HG03196 (cell line): ENCODE data around the gene EVC2.

Experiments
- ATAC-seq: cut with Tn5 transposase; IDR thresholded peaks from one replicate; pipeline ENCODE4 v1.9.1; 2021; ENCODE audit not compliant: unreplicated experiment

Gene EVC2

DNA sequence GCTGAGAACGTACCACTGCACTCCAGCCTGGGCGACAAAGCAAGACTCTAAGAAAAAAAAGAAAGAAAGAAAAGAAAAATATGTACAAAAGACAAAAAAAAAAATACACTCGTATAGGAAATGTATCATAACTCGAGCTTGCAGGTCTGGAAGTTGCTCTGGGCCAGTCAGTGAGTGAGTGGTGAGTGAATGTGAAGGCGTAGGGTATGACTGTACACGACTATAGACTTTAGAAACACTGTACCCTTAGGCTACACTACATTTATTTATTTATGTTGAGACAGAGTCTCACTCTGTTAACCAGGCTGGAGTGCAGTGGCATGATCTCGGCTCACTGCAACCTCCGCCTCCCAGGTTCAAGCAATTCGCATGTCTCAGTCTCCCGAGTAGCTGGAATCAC lies 29.4 kb downstream of the EVC2 start:
- ATAC-seq = no peak

DNA sequence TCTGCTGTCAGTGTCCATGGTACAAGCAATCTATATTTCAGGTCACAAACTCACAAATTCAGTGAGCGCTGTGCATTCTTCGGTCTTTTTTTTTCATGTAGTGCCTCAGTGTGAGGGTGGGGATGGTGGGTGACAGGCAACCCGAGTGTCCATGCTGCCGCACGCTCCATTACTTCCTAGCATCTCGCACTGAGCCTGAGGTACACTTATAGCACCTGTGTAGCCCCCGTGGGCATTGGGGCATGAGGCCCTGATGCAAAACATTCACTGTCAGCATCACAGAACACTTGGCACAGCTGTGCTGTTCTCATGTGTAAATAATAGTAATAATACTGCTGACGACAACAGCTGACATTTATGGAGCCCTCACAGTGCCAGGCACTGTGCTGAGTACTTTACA lies 31.6 kb downstream of the EVC2 start:
- ATAC-seq = no peak

DNA sequence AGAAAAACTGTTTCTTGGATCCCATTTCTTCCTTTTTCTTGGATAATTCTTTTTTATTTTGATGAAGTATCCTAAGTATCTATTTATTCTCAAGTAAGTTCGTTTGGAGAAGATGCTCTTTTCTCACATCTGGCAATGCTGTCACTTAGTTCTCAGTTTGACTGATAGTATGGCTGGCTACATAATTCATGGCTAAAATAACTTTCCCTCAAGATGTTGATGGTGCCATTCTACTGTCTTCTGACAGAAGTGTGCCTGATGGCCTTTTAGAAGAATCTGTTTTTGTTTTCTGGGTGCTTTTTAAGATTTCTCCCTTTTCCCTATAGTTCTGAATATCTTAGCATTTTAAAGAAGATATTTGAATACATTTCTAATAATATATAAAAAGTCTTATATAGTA lies 41.6 kb downstream of the EVC2 start:
- no peak for ATAC-seq

DNA sequence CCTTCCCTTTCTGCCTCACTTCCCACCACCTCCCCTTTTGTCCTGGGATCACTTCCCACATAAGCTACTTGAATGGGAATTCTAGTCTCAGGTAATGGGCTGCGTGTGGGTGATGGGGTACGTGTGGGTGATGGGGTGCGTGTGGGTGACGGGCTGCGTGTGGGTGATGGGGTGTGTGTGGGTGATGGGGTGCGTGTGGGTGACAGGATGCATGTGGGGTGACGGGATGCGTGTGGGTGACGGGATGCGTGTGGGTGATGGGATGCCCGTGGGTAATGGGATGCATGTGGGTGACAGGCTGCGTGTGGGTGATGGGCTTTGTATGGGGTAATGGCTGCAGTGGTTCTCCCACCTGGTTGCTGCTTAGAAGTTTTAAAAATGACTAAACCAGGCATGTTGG lies 43.6 kb downstream of the EVC2 start:
- ATAC-seq = no peak

DNA sequence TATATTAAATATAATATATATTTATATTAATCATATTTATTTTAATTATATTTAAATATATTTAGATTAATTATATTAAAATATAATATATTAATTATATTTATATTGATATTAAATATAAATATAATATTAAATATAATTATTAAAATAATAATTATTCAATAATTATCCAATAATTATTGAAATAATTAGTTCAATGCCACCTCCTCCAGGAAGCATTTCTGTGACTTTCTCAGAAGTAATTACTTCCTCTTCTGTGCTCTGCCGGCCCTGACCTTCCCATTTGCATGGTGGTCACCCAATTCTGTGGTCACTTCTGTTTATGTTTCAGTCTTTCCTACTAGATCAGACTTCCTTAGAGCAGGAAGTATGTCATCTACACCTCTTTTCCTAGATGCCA lies 45.8 kb downstream of the EVC2 start:
- no peak for ATAC-seq

DNA sequence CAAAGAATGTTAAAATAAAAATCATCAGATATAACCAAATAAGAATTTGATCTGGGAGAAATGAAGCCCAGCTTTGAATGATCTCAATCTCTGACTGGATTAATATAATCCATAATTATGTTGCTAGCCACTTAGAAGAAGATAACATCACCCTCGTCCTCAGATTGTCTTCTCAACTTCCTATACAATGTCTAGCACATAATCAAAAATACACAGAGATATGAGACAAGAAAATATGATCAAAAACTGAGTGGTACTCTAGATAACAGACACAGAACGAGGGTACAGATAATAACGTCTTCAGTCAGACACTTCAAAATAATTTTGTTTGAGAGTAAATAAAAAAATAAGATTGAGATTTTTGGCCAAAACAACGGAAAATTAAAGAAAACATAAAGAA lies 47.1 kb downstream of the EVC2 start:
- no peak for ATAC-seq

DNA sequence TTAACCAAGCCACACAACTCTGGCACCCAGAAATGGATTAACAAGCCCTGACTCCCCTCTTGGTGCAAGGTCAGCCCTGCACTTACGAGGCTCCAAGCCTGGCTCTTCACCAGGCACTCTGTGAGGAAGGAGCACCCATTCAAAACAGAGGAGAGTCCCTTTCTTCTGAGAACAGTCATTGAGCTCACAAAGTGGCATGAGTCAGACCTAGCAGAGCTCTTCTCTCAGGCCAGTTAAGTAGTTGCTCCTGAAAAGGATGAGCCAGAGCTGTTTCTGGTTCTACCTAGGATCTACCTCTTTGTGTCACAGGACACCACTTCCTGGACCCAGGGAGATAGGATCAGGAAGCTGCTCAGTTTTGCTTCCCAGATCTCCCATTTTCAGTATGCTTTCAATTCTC lies 48.2 kb downstream of the EVC2 start:
- no peak for ATAC-seq

DNA sequence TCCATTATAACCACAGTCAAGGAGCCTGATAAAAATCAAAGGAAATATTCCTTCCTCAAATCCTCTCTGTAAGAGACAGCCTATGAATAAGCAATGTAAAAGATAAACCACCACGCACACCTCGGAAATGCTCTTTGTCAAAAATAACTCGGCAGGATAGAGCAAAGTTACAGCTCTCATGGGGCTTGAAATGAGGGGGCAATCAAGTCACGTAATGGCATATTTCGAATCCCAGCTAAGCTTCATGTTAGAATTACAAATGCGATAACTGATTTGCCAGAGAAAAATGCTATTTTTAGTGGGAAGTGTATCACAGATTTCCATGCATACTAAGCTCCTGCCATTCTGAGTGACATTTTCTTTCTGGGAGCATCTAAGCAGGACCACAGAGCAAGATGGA lies 49.4 kb downstream of the EVC2 start:
- ATAC-seq = no peak

DNA sequence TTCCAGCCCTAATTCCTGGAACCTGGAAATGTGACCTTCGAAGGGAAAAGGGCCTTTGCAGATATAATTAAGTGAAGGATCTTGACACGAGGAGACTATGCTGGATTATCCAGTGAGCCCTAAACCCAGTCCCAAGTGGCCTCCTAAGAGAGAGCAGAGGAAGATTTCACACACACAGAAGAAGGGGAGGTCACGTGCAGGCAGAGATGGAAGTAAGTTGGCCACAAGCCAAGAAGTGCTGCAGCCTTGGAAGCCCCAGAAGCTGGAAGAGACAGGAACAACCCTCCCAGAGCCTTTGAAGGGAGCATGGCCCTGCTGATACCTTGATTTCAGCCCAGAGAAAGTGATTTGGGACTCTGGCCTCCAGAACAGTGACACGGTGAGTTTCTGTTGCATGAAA lies 51.9 kb downstream of the EVC2 start:
- no peak for ATAC-seq

DNA sequence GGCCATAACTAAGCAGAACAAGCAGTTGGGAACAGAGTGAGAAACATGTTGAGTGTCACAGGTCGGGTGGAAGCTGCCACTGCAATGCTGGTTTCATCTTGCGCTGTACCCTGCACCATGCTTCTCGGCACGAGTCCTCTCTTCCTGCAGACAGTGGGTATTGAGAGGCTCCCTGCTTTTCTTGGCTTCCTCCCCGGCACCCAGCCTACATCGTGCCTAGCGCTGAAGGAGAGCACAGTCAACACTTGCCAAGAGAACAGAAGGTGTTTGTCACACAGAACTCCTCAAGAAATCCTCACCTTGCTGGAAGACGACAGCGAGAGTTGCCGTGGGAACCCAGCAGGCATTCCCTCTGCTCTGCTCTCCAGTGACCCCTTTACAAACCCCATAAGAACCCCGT lies 53.6 kb downstream of the EVC2 start:
- no peak for ATAC-seq

DNA sequence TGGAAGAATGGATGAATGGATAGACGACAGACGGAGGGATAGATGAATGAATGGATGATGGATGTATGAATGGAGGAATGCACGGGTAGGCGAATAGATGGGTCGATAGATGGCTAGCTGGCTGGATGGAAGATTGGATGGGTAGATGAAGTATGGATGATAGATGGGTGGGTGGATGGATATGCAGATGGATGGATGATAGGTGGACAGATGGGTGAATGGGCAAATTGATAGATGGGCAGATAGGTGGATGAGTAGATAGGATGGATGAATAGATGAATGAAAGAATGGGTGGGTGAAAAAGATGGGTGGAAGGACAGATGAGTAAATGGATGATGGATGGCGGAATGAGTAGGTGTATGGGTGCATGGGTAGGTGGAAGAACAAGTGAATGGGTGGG lies 57.3 kb downstream of the EVC2 start:
- no peak for ATAC-seq

DNA sequence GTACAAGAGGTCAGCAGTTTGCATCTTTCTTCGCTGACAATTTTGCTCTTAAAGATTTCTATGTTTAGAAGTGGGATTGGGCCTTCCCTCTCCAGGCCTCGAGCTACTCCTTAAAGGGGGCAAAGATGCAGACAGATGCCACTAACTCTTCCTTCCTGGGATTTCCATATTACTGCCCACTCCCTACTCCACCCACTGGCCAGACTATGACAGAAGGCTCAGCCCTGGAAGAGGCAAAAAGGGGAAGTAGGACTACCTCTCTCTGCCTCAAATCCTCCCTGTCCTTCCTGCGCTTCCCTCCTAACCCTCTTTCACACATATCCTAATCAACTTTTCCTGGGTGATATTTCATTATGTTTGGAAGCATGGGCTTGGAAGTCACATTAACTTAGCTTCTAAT lies 58.3 kb downstream of the EVC2 start:
- ATAC-seq = no peak

DNA sequence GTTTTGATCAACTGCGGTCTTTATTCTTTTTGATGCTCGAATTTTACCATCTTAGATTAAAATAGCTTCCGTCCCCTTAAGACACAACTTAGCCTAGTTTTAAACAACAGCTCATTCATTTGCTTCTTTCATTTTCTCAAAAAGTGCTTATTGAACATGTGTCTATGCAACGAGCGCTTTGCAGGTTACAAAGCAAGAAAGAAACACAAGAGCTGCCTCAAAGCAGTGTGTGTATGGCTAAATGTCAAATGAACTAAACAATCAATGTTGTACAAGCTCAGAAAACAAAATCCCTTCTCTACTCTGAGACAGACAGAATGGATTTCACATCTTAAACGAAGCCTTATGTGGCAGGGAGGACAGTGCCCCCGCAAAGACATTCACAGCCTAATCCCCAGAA lies 61.0 kb downstream of the EVC2 start:
- ATAC-seq = no peak

DNA sequence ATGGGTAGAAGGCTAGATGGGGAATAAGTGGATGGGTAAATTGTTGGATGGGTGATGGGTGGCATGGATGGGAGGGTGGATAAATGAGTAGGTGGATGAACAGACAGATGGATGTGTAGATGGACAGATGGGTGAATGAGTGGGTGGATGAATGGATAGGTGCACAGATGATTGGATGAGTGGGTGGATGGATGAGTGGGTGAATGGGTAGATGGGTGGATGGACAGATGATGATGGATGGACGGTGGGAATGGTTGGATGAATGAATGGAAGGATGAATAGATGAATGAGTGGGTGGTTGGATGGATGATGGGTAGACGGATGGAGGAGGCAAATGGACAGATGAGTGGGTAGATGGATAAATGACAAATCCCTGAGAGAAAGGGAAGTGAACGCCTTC lies 68.3 kb downstream of the EVC2 start:
- no peak for ATAC-seq

DNA sequence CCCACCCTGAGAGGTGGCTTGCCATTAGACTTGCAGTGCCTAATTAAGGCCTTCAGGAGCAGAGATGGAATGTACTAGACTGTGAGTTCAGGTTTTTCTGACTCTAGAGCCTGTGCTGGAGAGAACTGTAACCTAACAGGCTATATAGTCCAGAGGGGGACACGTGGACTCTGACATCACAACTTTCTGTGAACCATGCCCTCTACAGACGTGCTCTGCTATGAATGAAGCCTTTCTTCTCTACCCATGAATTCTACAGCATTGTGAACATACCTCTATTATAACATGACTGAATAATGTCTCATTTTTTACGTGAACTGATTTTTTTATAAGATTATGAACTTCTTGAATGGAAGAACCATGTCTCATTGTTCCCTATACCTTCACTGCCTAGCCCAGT lies 68.8 kb downstream of the EVC2 start:
- no peak for ATAC-seq

DNA sequence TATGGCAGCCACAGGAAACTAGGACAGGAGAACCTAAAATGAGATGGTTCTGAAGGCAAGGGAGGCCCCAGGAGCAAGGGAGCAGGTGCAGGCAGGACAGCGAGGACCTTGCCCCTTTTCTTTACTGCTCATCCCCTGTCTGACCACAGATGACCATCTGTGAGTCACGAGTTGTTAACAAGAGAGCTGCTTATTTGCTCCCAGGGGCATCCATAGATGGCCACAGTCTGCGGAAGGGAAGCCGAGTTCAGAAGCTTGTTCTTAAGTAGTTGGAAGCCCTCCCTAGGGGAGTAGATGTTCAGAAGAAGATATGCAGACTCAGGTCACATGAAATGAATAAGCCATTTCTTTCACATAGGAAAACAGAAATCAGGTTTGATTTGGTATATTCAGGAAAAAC lies 69.4 kb downstream of the EVC2 start:
- ATAC-seq = no peak

DNA sequence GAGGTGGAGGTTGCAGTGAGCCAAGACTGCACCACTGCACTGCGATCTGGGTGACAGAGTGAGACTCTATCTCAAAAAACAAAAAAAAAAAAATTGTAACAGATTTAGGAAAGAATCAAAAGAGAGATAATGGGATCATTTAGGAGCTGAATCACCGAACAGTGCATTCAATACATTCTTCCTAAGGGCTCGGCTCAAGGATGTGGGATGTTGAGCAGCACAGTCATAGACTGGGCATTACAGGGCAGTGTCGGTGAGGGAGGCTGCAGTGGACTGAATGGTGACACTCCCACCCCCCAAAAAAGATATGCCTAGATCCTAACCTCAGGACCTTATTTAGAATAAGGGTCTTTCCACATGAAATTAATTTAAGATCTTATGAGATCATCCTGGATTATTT lies 70.0 kb downstream of the EVC2 start:
- no peak for ATAC-seq

DNA sequence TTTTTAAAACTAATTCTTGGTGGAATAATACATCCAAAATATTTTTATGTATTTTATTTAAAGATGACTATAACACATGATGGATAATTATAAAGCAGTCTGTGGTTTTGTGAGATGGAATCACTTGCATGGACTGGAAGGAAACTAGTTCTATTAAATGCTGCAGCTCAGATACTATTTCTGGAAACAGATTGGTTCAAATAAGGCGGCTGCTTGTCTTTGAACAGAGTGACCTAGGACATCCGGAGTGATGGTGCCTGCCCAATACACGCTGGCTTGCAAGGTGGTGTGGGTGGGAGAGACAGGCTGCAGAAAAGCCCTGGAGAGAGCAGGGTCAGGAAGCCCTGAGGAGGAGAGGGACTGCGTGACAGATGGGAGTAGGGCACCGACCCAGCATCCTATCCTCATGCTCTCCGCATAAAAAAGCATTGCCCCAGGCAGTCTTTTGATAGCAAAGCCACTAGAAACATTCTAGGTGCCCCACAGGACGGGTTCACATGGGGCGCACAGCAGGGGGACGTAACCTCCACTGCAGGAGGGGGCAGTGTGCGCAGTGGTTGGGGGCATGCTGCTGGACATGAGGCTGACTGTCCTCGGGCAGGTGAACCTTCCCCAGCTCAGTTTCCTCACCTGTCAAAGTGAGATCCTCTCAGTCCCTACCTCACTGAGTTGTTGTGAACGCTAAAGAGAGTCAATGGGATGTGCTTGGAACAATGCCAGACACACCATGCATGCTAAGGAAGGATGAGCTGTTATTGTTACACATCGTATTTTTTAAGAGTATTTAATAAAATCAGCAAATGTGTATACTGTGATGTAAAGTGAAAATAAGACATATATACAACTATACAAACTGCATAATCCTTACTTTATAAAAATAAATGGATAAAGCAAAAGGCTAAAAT lies 71.3 kb downstream of the EVC2 start:
- no peak for ATAC-seq

DNA sequence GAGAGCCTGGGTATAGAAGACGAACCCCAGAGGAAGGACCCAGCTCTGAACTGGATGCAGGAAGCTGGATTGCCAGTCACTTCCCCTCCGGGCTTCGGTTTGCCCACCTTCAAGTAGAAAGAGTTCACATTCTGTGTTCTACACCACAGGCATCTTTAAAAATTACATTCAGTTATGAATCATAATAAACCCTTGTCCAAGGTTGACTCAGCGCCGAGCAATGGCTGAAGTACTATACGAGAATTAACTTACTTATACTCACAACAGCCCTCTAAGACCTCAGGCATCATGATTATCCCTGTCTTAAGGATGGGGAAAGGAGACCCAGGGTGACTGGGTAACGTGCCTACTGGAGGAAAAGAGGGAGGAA lies 72.5 kb downstream of the EVC2 start:
- no peak for ATAC-seq

DNA sequence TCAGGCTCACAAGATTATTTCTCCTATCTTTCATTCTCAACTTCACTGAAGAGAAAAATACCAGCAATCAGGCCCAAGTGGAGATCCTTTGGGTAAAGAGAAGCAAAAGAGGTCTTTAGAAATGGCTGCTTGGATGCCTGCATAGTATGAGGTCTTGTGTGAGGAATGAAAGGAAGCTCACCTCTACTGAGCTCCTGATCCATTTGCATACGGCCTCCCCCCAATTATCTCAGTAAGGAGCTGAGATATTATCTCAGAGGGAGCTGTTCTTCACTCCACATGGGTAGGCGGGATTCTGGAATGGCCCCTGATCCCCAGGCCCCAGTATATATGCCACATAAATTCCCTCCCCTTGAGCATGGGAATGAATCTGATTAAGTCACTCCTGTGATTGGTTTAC lies 75.8 kb downstream of the EVC2 start:
- no peak for ATAC-seq

DNA sequence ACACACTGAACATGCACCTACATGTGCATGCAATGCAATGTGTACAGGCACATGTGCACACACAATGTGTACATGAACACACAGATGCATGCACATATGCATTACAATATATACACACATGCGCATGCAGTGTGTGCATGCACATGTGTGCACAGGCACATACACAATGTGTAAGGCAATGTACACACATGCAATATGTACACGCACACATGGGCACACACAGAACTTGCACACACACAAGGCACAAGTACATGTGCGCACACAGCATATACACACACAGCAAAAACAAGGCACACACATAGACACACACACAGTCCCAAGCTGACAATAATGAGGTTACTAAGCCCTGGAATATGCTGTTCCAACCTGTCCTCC lies 76.3 kb downstream of the EVC2 start:
- ATAC-seq = no peak

DNA sequence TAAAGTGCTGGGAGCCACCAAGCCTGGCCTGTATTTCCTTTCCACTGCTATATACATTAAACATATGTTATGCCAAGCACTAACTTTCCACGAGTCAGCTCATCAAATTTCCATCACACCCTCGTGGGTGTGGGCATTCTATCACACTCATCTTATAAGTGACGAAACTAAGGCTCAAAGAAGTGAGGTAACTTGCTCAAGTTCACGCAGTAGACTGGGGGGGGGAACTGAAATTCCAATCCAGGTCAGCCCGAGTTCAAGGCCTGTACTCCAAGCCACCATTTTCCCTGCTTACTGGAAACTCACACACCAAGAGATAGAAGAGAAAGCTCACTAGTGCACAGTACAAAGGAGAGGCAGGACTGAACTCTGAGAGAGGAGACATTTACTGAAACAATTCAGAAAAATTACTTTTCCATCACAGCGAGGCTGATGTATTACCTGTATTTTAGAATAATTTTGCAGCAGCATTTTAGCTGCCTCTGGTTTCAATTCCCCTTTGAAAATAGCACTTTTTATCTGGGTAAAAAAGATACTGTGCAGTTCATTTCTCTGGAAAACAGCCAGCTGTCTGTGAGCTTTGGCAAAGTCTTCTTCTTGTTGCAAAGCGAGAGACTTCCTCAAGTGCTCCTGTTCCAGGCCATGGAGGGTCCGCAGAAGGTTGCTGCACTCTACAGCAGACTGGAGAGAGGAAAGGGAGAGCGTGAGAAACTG lies 76.8 kb downstream of the EVC2 start:
- no peak for ATAC-seq

DNA sequence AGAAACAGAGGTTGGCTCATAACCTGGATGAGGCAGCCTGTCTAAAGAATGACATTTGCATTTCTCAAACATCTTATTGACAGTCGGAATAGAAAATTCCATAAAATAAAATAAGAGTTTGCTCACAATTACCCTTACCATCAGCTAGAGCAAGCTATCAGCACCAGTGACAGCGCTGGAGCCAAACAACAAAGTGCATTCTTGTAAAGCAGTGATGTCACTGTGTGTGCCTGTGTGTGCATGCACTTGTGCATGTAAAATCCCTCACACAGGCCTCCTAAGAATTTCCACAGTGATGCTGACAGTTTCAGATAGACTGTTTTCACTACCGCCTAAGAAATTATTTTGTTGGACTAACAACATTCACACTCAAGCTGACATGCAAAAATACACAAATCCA lies 77.6 kb downstream of the EVC2 start:
- ATAC-seq = no peak
